Kidney epithelial cell (primary cell): ENCODE results near the gene BRI3BP. TPM values are rescaled to one million over a fixed set of nuclear protein-coding genes. Genes with fewer than 3 reads are reported as not detected.

ENCODE experiments used
- DNase-seq: peaks from one replicate; pipeline ENCODE4 v3.0.0-alpha.2; 2010; ENCODE audit warnings: low read depth
- H3K27me3 ChIP-seq: 2 replicates; pipeline ENCODE4 v1.6.0; 2011; ENCODE audit warnings: low read length; ENCODE audit not compliant: control insufficient read depth, insufficient read depth
- H3K36me3 ChIP-seq: 2 replicates; pipeline ENCODE4 v1.5.1; 2011; ENCODE audit warnings: low read length; ENCODE audit not compliant: control insufficient read depth, insufficient read depth
- H3K4me3 ChIP-seq: 2 replicates; pipeline ENCODE4 v1.5.1; 2011; ENCODE audit warnings: low read depth, mild to moderate bottlenecking, control low read depth, low read length
- CTCF ChIP-seq: IDR thresholded peaks from 2 replicates; pipeline ENCODE4 v1.5.1; 2011; ENCODE audit warnings: mild to moderate bottlenecking, moderate library complexity, low read length, control low read depth, inconsistent platforms; ENCODE audit not compliant: insufficient read depth, poor library complexity, severe bottlenecking
- total RNA-seq: library from RNA; depleted of rRNA; stranded (reverse); fragments of >200 nt; gene quantifications from 2 replicates; pipeline ENCODE4 v1.2.3, GENCODE V29; 2015

Gene BRI3BP
- total RNA-seq, 1 donor from 2014 or later: 7.3 TPM

- no peak for DNase-seq
- no peaks in the 10 kb centered on the region for H3K27me3 ChIP-seq
- no peak for TF ChIP-seq CTCF
- no peak overlapping the region for H3K4me3 ChIP-seq
- no peaks in the 10 kb centered on the region for H3K36me3 ChIP-seq
Observed at GRCh38 chr12:125017801-125018200, 24.4 kb downstream of the BRI3BP start.

- no peak for DNase-seq
- H3K4me3 ChIP-seq: no peak overlapping the region
- no peak for TF ChIP-seq CTCF
- no peaks in the 10 kb centered on the region for H3K36me3 ChIP-seq
- no peaks in the 10 kb centered on the region for H3K27me3 ChIP-seq
Observed at GRCh38 chr12:125018356-125018755, 24.9 kb downstream of the BRI3BP start.

DNA sequence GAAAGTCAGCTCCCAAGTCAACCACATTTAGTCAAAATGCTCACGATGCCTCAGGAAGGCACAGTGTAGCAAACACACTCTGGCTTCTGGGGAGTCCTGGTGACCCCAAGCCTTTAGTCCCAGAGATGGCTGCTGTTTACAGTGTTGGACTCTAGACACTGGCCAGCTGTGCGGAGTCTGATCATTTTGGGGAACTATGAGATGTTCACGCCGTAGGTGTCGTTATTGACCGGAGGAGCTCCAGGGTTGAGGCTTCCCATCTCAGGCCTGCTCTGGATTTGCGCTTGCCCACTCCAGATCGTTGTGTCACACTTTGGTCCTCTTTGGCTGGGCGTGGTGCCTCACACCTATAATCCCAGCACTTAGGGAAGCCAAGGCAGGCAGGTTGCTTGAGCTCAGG lies 27.7 kb downstream of the BRI3BP start:
- no peak for DNase-seq
- Histone ChIP-seq H3K4me3 (no peak overlapping the region), H3K27me3 (no peaks in the 10 kb centered on the region), H3K36me3 (no peaks in the 10 kb centered on the region)
- no peak for TF ChIP-seq CTCF

GRCh38 chr12:125021771-125022170 lies 28.3 kb downstream of the BRI3BP start:
- no peaks in the 10 kb centered on the region for H3K36me3 ChIP-seq
- no peak overlapping the region for H3K4me3 ChIP-seq
- no peak for DNase-seq
- no peak for TF ChIP-seq CTCF
- H3K27me3 ChIP-seq: no peaks in the 10 kb centered on the region

DNA sequence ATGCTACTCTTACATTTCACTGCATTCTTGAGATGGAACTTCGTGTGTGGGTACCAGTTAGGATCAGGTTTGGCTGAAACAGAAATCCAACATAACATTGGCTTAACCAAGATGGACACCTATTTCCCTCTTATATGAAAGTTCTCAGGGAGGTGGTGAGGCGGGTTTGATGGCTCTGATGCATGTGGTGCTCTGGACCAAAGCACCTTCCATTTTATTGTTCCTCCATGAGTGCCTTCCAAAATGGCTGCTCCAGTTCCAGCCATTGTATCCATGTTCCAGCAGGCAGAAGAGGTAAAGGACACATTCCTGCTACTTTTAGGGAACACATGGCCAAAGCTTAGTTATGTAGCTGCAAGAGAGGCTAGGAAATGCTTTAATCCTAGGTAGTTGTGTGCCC lies 29.6 kb downstream of the BRI3BP start:
- DNase-seq: no peak
- Histone ChIP-seq H3K27me3 (no peaks in the 10 kb centered on the region), H3K4me3 (no peak overlapping the region), H3K36me3 (no peaks in the 10 kb centered on the region)
- TF ChIP-seq CTCF: no peak

DNA sequence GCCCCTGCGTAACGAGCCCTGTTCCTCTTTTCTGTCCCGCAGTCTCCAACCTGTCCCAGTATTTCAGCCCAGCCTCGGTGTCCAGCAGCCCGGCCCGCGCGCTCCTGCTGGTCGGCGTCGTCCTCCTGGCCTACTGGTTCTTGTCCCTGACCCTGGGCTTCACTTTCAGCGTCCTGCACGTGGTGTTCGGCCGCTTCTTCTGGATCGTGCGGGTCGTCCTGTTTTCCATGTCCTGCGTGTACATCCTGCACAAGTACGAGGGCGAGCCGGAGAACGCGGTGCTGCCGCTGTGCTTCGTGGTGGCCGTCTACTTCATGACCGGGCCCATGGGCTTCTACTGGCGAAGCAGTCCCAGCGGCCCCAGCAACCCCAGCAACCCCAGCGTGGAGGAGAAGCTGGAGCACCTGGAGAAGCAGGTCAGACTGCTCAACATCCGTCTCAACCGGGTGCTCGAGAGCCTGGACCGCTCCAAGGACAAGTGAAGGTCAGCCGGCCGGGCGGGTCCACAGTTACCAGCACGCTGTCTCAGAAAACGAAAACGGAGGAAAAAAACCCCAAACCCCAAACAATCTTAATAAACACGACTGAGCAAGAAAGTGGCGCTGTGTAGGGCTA lies 31.6 kb downstream of the BRI3BP start:
- no peaks in the 10 kb centered on the region for H3K36me3 ChIP-seq
- DNase-seq: no peak
- H3K27me3 ChIP-seq: no peaks in the 10 kb centered on the region
- no peak for TF ChIP-seq CTCF
- H3K4me3 ChIP-seq: no peak overlapping the region
